Measurements from ENCODE around the gene FNDC1. TPM values are rescaled to one million over a fixed set of nuclear protein-coding genes. Genes with fewer than 3 reads are reported as not detected.

Gene FNDC1
- total RNA-seq, 2 donors from 2014 or later, result 0.52 TPM; not detected in 1

DNA sequence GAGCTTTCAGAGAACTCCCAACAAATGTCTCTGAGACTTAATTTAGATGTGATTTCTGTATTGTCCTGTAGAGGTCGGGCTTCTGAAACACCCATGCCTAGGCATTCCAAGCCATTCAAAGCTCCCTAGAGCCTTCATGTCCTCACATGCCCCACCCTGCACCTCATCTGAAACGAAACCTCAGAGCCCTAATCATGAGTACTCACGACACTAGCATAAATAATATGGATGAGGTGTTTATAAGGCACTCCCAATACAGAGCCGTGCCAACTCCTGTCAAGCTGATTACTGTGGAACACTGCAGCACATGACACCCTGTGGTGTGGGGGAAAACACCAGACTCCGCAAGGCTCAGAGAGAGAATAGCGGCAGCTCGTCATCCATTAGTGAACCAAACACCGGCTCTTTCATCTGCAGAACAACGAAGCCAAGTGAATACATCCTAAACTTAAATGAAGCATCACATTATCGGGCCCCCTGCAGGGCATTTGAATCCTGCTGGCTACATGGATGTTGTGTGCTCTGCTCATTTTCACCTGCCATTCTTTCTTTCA, 83.8 kb downstream of the FNDC1 start:
- 61 to 62% methylated on average over 10 of the region's 10 CpGs for whole genome bisulfite sequencing, 2 donors
- ATAC-seq (peak; percentile 45), DNase-seq (peak in 2 of 4 donors; percentile 9 to 16)
- no peaks in the 10 kb centered on the region for H3K27me3 ChIP-seq
- H3K4me1 ChIP-seq, result no peaks in the 10 kb centered on the region
- intact Hi-C loops (cut with DNase I), result no loop called here
- no peaks in the 10 kb centered on the region for H3K9me3 ChIP-seq
- no peak overlapping the region for H3K27ac ChIP-seq
- no peak overlapping the region for H3K4me3 ChIP-seq
- TF ChIP-seq POLR2A (IDR thresholded peaks at IDR 0.05) (no peak), CTCF (IDR thresholded peaks at IDR 0.05) (peak in 6 of 7 experiments; percentile 40 to 53 (median 44))
- no peaks in the 10 kb centered on the region for H3K36me3 ChIP-seq (replicated peaks in 1 of 2; ENCODE audit: insufficient read depth in 1 of 2, low read depth in 2 of 2)

- Histone ChIP-seq H3K27ac (no peak overlapping the region), H3K36me3 (replicated peaks in 1 of 2; ENCODE audit: insufficient read depth in 1 of 2, low read depth in 2 of 2) (no peaks in the 10 kb centered on the region), H3K27me3 (no peaks in the 10 kb centered on the region), H3K4me1 (no peaks in the 10 kb centered on the region), H3K9me3 (no peaks in the 10 kb centered on the region), H3K4me3 (no peak overlapping the region)
- intact Hi-C loops (cut with DNase I), result no loop called here
- ATAC-seq, result no peak
- no peak for TF ChIP-seq CTCF (IDR thresholded peaks at IDR 0.05)
- TF ChIP-seq POLR2A (IDR thresholded peaks at IDR 0.05), result no peak
- 73 to 81% methylated on average over 2 of the region's 2 CpGs for WGBS, 2 donors
- no peak for DNase-seq
Measured at GRCh38 chr6:159254186-159254585, 85.0 kb downstream of the FNDC1 start.

DNA sequence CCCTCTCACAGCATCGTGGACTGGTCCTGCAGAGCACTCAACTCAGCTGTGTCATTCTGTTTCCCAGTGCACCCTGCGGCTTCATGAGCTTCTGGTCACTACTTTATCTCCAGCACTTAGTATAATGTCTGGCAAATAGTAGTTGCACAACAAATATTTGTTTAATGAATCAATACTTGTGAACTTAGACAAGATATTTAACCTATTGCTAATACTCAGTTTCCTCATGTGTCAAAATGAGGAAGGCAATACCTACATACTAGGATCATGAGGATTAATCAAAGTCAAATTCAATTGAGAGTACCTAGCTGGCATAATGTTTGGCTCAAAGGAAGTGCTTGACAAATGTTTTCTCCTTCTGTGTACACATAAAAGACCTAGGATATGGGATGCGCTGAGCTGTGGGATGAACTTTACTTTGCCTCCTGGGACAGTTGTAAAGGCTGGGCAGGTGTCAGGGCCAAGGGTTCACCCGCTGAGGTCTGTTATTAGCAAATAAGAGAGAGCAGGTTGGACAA, 86.3 kb downstream of the FNDC1 start:
- Histone ChIP-seq H3K4me3 (no peak overlapping the region), H3K9me3 (no peaks in the 10 kb centered on the region), H3K36me3 (replicated peaks in 1 of 2; ENCODE audit: insufficient read depth in 1 of 2, low read depth in 2 of 2) (no peaks in the 10 kb centered on the region), H3K4me1 (no peaks in the 10 kb centered on the region), H3K27ac (no peak overlapping the region), H3K27me3 (no peaks in the 10 kb centered on the region)
- TF ChIP-seq POLR2A (IDR thresholded peaks at IDR 0.05) (no peak), CTCF (IDR thresholded peaks at IDR 0.05) (no peak)
- WGBS, 2 donors, result 54 to 63% methylated on average over 4 of the region's 4 CpGs
- ATAC-seq (no peak), DNase-seq (no peak)
- intact Hi-C loops (cut with DNase I), result no loop called here

- Histone ChIP-seq H3K36me3 (replicated peaks in 1 of 2; ENCODE audit: insufficient read depth in 1 of 2, low read depth in 2 of 2) (no peaks in the 10 kb centered on the region), H3K27ac (no peak overlapping the region), H3K4me1 (no peaks in the 10 kb centered on the region), H3K9me3 (no peaks in the 10 kb centered on the region), H3K27me3 (no peaks in the 10 kb centered on the region), H3K4me3 (no peak overlapping the region)
- WGBS, 2 donors, result 92 to 93% methylated on average over 5 of the region's 5 CpGs
- no peak for TF ChIP-seq POLR2A (IDR thresholded peaks at IDR 0.05)
- TF ChIP-seq CTCF (IDR thresholded peaks at IDR 0.05), result no peak
- DNase-seq, result no peak
- intact Hi-C loops (cut with DNase I), result no loop called here
- ATAC-seq, result no peak
Measured at GRCh38 chr6:159256128-159256527, 86.9 kb downstream of the FNDC1 start.

DNA sequence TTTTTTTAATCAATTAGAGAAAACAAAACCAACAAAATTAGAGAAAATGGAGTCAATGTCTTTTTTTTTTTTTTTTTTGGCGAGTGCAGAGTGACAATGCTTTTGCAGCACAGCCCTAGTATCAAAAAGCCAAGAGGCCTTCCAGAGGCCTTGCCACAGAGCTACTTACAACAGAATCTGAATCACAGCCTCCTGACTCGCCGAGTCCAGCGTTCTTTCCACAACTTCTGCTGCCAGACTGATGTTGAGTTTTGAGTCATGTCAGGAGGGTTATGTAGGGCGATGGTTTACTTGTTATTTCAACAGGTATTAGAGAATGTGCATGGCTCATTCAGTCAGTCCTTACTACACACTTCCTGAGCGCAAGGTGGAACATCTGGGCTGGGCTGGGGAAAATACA, 88.6 kb downstream of the FNDC1 start:
- no peak for ATAC-seq
- WGBS, 2 donors, result 85% methylated on average over 6 of the region's 6 CpGs
- H3K27me3 ChIP-seq, result no peaks in the 10 kb centered on the region
- no peaks in the 10 kb centered on the region for H3K4me1 ChIP-seq
- TF ChIP-seq CTCF (IDR thresholded peaks at IDR 0.05) (no peak), POLR2A (IDR thresholded peaks at IDR 0.05) (no peak)
- no peak overlapping the region for H3K27ac ChIP-seq
- intact Hi-C loops (cut with DNase I), result no loop called here
- H3K9me3 ChIP-seq, result no peaks in the 10 kb centered on the region
- no peaks in the 10 kb centered on the region for H3K36me3 ChIP-seq (replicated peaks in 1 of 2; ENCODE audit: insufficient read depth in 1 of 2, low read depth in 2 of 2)
- no peak for DNase-seq
- H3K4me3 ChIP-seq, result no peak overlapping the region
